ENCODE measurements around the gene NKX6-1.

DNA sequence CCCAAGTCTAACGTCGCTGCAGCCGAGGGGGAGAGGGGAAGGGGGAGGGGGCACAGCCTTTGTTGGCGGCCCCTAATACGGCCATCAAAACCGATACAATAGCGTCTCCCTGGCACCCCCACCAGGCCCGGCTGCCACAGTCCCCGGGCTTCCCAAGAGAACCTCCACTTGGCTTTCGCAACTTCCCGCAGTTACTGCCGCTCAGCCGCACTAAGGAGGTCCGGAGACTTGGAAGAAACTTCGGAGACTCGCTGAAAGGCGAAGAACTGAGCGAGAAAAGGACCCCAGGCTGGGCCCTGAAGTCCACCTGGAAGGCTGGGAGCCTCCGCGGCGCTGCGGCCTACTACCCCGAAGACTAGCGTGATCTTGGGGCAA lies 2.8 kb downstream of the NKX6-1 start:
- TF ChIP-seq, protein P1, sequence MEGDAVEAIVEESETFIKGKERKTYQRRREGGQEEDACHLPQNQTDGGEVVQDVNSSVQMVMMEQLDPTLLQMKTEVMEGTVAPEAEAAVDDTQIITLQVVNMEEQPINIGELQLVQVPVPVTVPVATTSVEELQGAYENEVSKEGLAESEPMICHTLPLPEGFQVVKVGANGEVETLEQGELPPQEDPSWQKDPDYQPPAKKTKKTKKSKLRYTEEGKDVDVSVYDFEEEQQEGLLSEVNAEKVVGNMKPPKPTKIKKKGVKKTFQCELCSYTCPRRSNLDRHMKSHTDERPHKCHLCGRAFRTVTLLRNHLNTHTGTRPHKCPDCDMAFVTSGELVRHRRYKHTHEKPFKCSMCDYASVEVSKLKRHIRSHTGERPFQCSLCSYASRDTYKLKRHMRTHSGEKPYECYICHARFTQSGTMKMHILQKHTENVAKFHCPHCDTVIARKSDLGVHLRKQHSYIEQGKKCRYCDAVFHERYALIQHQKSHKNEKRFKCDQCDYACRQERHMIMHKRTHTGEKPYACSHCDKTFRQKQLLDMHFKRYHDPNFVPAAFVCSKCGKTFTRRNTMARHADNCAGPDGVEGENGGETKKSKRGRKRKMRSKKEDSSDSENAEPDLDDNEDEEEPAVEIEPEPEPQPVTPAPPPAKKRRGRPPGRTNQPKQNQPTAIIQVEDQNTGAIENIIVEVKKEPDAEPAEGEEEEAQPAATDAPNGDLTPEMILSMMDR (IDR thresholded peaks at IDR 0.05) = no peak
- TF ChIP-seq POLR2A (IDR thresholded peaks at IDR 0.05) = no peak

Data from body of pancreas (tissue), 4 donors.